Heart right ventricle (tissue), 16 donors: ENCODE results near the gene ADCY5. TPM values are rescaled to one million over a fixed set of nuclear protein-coding genes. Genes with fewer than 3 reads are reported as not detected.

ENCODE experiments used
- ATAC-seq, 8 donors: fragments of 200-7000 bp; cut with Tn5 transposase; one replicate each; pipeline ENCODE4 v1.9.1; 2020; ENCODE audit warnings: mild to moderate bottlenecking in 8 of 8, moderate library complexity in 8 of 8, moderate number of reproducible peaks in 1 of 8
- DNase-seq, 2 donors: peaks; one replicate each; pipeline ENCODE4 v3.0.0-alpha.2; 2020
- H3K27ac ChIP-seq, 10 donors: fragments of 200-600 bp; sonication (generic) in 2 of 10; one replicate each; pipeline versions ENCODE4 v1.5.0 to v1.8.0; 2020 to 2022; ENCODE audit warnings: mild to moderate bottlenecking in 3 of 10
- H3K27me3 ChIP-seq, 7 donors: fragments of 200-600 bp; one replicate each; pipeline ENCODE4 v1.8.0; 2021 to 2022; ENCODE audit warnings: mild to moderate bottlenecking in 2 of 7
- H3K36me3 ChIP-seq, 9 donors: fragments of 200-600 bp; sonication (generic) in 1 of 9; one replicate each; pipeline versions ENCODE4 v1.5.0 to v1.8.0; 2020 to 2022; ENCODE audit warnings: mild to moderate bottlenecking in 2 of 9
- H3K4me1 ChIP-seq, 9 donors: fragments of 200-600 bp; sonication (generic) in 1 of 9; one replicate each; pipeline versions ENCODE4 v1.5.0 to v1.8.0; 2020 to 2022; ENCODE audit warnings: mild to moderate bottlenecking in 4 of 9
- H3K4me3 ChIP-seq, 10 donors: fragments of 200-600 bp; sonication (generic) in 2 of 10; one replicate each; pipeline versions ENCODE4 v1.5.0 to v1.8.0; 2020 to 2022; ENCODE audit warnings: mild to moderate bottlenecking in 7 of 10, moderate library complexity in 2 of 10
- H3K9me3 ChIP-seq, 11 donors: fragments of 200-600 bp in 10 of 11; sonication (generic) in 2 of 11; one replicate each; pipeline versions ENCODE4 v1.5.0 to v1.8.0; 2013 to 2022; ENCODE audit warnings: mild to moderate bottlenecking in 2 of 11, control low read depth in 1 of 11, moderate library complexity in 1 of 11
- CTCF ChIP-seq, 9 donors: fragments of 200-600 bp; sonication (generic) in 2 of 9; IDR thresholded peaks; one replicate each; pipeline versions ENCODE4 v1.5.0 to v1.8.0; 2021 to 2022; ENCODE audit warnings: antibody characterized with exemption in 9 of 9, mild to moderate bottlenecking in 5 of 9, moderate library complexity in 1 of 9
- WGBS, 2 donors: extraction: QIAGEN DNeasy Blood & Tissue Kit; methylation state at CpG; one replicate each; pipeline ENCODE4 v1.1.7; 2013; ENCODE audit warnings: inconsistent platforms in 1 of 2; 5-methylcytosine and 5-hydroxymethylcytosine counted together
- intact Hi-C, 10 donors: fragments of 100-400 bp; cut with DNase I; formaldehyde crosslinking; loops; one replicate each; pipeline versions ENCODE4 v1.11.1 to v1.14.2; 2022
- polyA plus RNA-seq, 2 donors: library from polyadenylated mRNA; stranded (reverse); fragments of 200-250 nt; gene quantifications; one replicate each; pipeline ENCODE4 v1.2.3, GENCODE V29; 2013
- total RNA-seq, 10 donors: library from RNA; stranded (reverse); fragmentation: NEBNext Ultra II Directional in 3 of 10; extraction: Animal tissue kit (Norgen Biotek cat#: 25700) in 3 of 10; gene quantifications; one replicate each; pipeline versions ENCODE4 v1.2.1 to v1.2.4, GENCODE V29; 2021 to 2023
- donor health status: Arrhythmogenic right ventricular cardiomyopathy.
- donor health status: ischemic (EF 13 %, LVEDD 7.1; RV severe dilation, severe dysfunction).
- donor health status: healthy with polysubstance abuse.
- donor health status: DM: no; HTN: yes; CAD: no.
- donor health status: DM: no; HTN: no; CAD: no.
- donor health status: ischemic (EF 25% LVEDD 6.9; RV normal size, moderate dysfunction).
- donor health status: ischemic (EF 25% LVEDD 5.7; RV mildly dilated, moderate dysfunction).
- donor health status: healthy.
- donor health status: DM: yes; HTN: yes; CAD: no.
- donor health status: Ischemic cardiomyopathy.
- donor health status: ischemic (EF 35%, LVEDD 5.7; RV mildly dilated, moderate dysfunction).
- donor health status: nonischemic (EF 11% LVEDD 7.7; RV severe dilation, severe dysfunction).
- donor health status: DM: yes; HTN: yes; CAD: no.
- donor health status: PGD.
- donor health status: ischemic (EF 29% LVEDD 5.4; RV normal size, mild dysfunction).
- donor health status: nonischemic (EF 23%, LVEDD 6.1; RV moderate dilation, normal function).

The ADCY5 gene
- total and polyA plus RNA-seq, 12 donors, result 37.2 to 245 (median 198) TPM

GRCh38 chr3:123372686-123373473 lies 76.0 kb downstream of the ADCY5 start:
- no peaks in the 10 kb centered on the region for H3K27me3 ChIP-seq
- H3K9me3 ChIP-seq, result peaks cover 0 to 9% (median 0%) of the 10 kb centered on the region in 11 donors
- no peak for TF ChIP-seq CTCF (IDR thresholded peaks at IDR 0.05)
- H3K4me3 ChIP-seq, result no peak overlapping the region
- no peak for DNase-seq
- peaks cover 20 to 95% (median 69%) of the 10 kb centered on the region in 9 donors for H3K4me1 ChIP-seq
- WGBS, 2 donors, result 40 to 41% methylated on average over 7 of the region's 7 CpGs
- H3K36me3 ChIP-seq, result peaks cover 0 to 4% (median 0%) of the 10 kb centered on the region in 9 donors
- peak overlapping the region; percentile 67 to 95 (median 84) for H3K27ac ChIP-seq
- intact Hi-C loops, result loop anchor here in 3 of 10 donors (2.0 to 5.0 kb wide), 4 partner anchors 20 to 74 kb away; partner anchors contain the start of gene ADCY5 (in 1 of the 3)
- peak; percentile 5 to 52 (median 28) for ATAC-seq

- Histone ChIP-seq H3K27me3 (no peaks in the 10 kb centered on the region), H3K4me1 (peaks cover 19 to 95% (median 70%) of the 10 kb centered on the region in 9 donors), H3K27ac (peak overlapping the region; percentile 67 to 95 (median 84)), H3K4me3 (no peak overlapping the region), H3K36me3 (peaks cover 0 to 4% (median 0%) of the 10 kb centered on the region in 9 donors), H3K9me3 (peaks cover 0 to 9% (median 0%) of the 10 kb centered on the region in 11 donors)
- WGBS, 2 donors, result 51 to 52% methylated on average over 6 of the region's 6 CpGs
- TF ChIP-seq CTCF (IDR thresholded peaks at IDR 0.05), result no peak
- DNase-seq, result no peak
- no peak for ATAC-seq
- intact Hi-C loops, result loop anchor here in 3 of 10 donors (2.0 to 5.0 kb wide), 4 partner anchors 19 to 75 kb away; partner anchors contain the start of gene ADCY5 (in 1 of the 3)
Observed at GRCh38 chr3:123371859-123372685, 76.8 kb downstream of the ADCY5 start.

GRCh38 chr3:123371426-123371825 lies 77.5 kb downstream of the ADCY5 start:
- DNase-seq (no peak), ATAC-seq (no peak)
- TF ChIP-seq CTCF (IDR thresholded peaks at IDR 0.05), result no peak
- 62 to 63% methylated on average over 10 of the region's 10 CpGs for WGBS, 2 donors
- intact Hi-C loops, result loop anchor here in 2 of 10 donors (5.0 kb wide), 3 partner anchors 34 to 76 kb away; partner anchors contain the start of gene ADCY5 (in 1 of the 2)
- Histone ChIP-seq H3K9me3 (peaks cover 0 to 9% (median 0%) of the 10 kb centered on the region in 11 donors), H3K27me3 (no peaks in the 10 kb centered on the region), H3K4me3 (no peak overlapping the region), H3K27ac (peak overlapping the region in 9 of 10 donors; percentile 67 to 95 (median 84)), H3K4me1 (peaks cover 19 to 95% (median 66%) of the 10 kb centered on the region in 9 donors), H3K36me3 (peaks cover 0 to 4% (median 0%) of the 10 kb centered on the region in 9 donors)

- intact Hi-C loops, result loop anchor here in 2 of 10 donors (5.0 kb wide), 3 partner anchors 34 to 76 kb away; partner anchors contain the start of gene ADCY5 (in 1 of the 2)
- ATAC-seq, result no peak
- Histone ChIP-seq H3K36me3 (peaks cover 0 to 4% (median 0%) of the 10 kb centered on the region in 9 donors), H3K27ac (peak overlapping the region in 7 of 10 donors; percentile 13 to 95 (median 87)), H3K4me3 (no peak overlapping the region), H3K27me3 (no peaks in the 10 kb centered on the region), H3K9me3 (peaks cover 0 to 9% (median 0%) of the 10 kb centered on the region in 11 donors), H3K4me1 (peaks cover 19 to 95% (median 66%) of the 10 kb centered on the region in 9 donors)
- TF ChIP-seq CTCF (IDR thresholded peaks at IDR 0.05), result no peak
- no peak for DNase-seq
- WGBS, 2 donors, result 42 to 46% methylated on average over 7 of the region's 7 CpGs
Observed at GRCh38 chr3:123370819-123371218, 78.1 kb downstream of the ADCY5 start.
